ENCODE results near the gene MUCL3.

- no peak for TF ChIP-seq ERG (CRISPR knock-in tag; IDR thresholded peaks at IDR 0.05)
- TF ChIP-seq CTCF (IDR thresholded peaks at IDR 0.05): no peak
- TF ChIP-seq ZMAT4 (CRISPR knock-in tag; IDR thresholded peaks at IDR 0.05): no peak
- no peak for TF ChIP-seq ETV6 (CRISPR knock-in tag; IDR thresholded peaks at IDR 0.05)
- no peak for TF ChIP-seq USF2 (CRISPR knock-in tag; IDR thresholded peaks at IDR 0.05)
- TF ChIP-seq NR2C2 (CRISPR knock-in tag; IDR thresholded peaks at IDR 0.05): no peak
- TF ChIP-seq ATF6 (CRISPR knock-in tag; IDR thresholded peaks at IDR 0.05): no peak
- TF ChIP-seq ZNF232 (CRISPR knock-in tag; IDR thresholded peaks at IDR 0.05): no peak
- TF ChIP-seq HMGA2 (CRISPR knock-in tag; IDR thresholded peaks at IDR 0.05): no peak
- no peak for TF ChIP-seq TCF7 (CRISPR knock-in tag; IDR thresholded peaks at IDR 0.05; ENCODE audit: low read depth)
- no peak for TF ChIP-seq MAX (CRISPR knock-in tag; IDR thresholded peaks at IDR 0.05)
- TF ChIP-seq SP1 (CRISPR knock-in tag; conservative IDR thresholded peaks at IDR 0.05): no peak
These were observed 45.4 kb upstream of the MUCL3 start for GRCh38 chr6:30895343-30895742.
